Keratinocyte (primary cell): Measurements from ENCODE around the gene ACAP2. TPM values are rescaled to one million over a fixed set of nuclear protein-coding genes. Genes with fewer than 3 reads are reported as not detected.

ENCODE experiments used
- DNase-seq: peaks from one replicate; pipeline ENCODE4 v3.0.0-alpha.2; 2011; ENCODE audit warnings: low read depth, missing footprints, low spot score
- FAIRE-seq: peaks from 2 replicates; lab custom pipeline; 2011; peaks lifted over from hg19 to GRCh38; lab: Jason Lieb, UNC
- H2AFZ ChIP-seq: 2 replicates; pipeline ENCODE4 v1.6.0; 2012; ENCODE audit warnings: low read length, control low read depth, inconsistent platforms; ENCODE audit not compliant: control insufficient read depth
- H3K27ac ChIP-seq: 2 replicates; pipeline ENCODE4 v1.5.1; 2011; ENCODE audit warnings: low read length; ENCODE audit not compliant: control insufficient read depth, insufficient read depth
- H3K27me3 ChIP-seq: 3 replicates; pipeline ENCODE4 v1.6.0; 2011; ENCODE audit warnings: low read length; ENCODE audit not compliant: control insufficient read depth, insufficient read depth; ENCODE audit errors: extremely low read depth
- H3K36me3 ChIP-seq, 2 experiments: 2 replicates in 1 of 2; 3 replicates in 1 of 2; pipeline ENCODE4 v1.5.1; 2011; ENCODE audit warnings: low read length in 2 of 2, mild to moderate bottlenecking in 1 of 2; ENCODE audit not compliant: control insufficient read depth in 2 of 2, insufficient read depth in 2 of 2; ENCODE audit errors: extremely low read depth in 1 of 2
- H3K4me1 ChIP-seq: 3 replicates; pipeline ENCODE4 v1.5.1; 2011; ENCODE audit warnings: low read length; ENCODE audit not compliant: control insufficient read depth, insufficient read depth; ENCODE audit errors: extremely low read depth
- H3K4me2 ChIP-seq: 3 replicates; pipeline ENCODE4 v1.6.0; 2011; ENCODE audit warnings: low read depth, low read length; ENCODE audit not compliant: control insufficient read depth, insufficient read depth; ENCODE audit errors: extremely low read depth
- H3K4me3 ChIP-seq, 3 experiments: fragments of 200-600 bp in 1 of 3; sonication (generic) in 1 of 3; 2 replicates in 2 of 3; 3 replicates in 1 of 3; pipeline ENCODE4 v1.5.1; 2011 to 2016; ENCODE audit warnings: low read length in 3 of 3, mild to moderate bottlenecking in 3 of 3, control low read depth in 2 of 3, inconsistent platforms in 1 of 3, low read depth in 1 of 3, mixed read lengths in 1 of 3, mixed run types in 1 of 3, moderate library complexity in 1 of 3; ENCODE audit not compliant: control insufficient read depth in 2 of 3, insufficient read depth in 2 of 3; ENCODE audit errors: extremely low read depth in 1 of 3
- H3K79me2 ChIP-seq: 2 replicates; pipeline ENCODE4 v1.6.0; 2012; ENCODE audit warnings: low read length; ENCODE audit not compliant: control insufficient read depth, insufficient read depth
- H3K9ac ChIP-seq: 3 replicates; pipeline ENCODE4 v1.6.0; 2011; ENCODE audit warnings: low read length; ENCODE audit not compliant: control insufficient read depth, insufficient read depth; ENCODE audit errors: extremely low read depth
- H3K9me1 ChIP-seq: 3 replicates; pipeline ENCODE4 v1.6.0; 2011; ENCODE audit warnings: low read length; ENCODE audit not compliant: control insufficient read depth, insufficient read depth; ENCODE audit errors: extremely low read depth
- H3K9me3 ChIP-seq: 2 replicates; pipeline ENCODE4 v1.5.1; 2012; ENCODE audit warnings: low read depth, low read length; ENCODE audit not compliant: control insufficient read depth
- H4K20me1 ChIP-seq: 3 replicates; pipeline ENCODE4 v1.6.0; 2011; ENCODE audit warnings: low read length; ENCODE audit not compliant: control insufficient read depth, insufficient read depth; ENCODE audit errors: extremely low read depth
- CTCF ChIP-seq, 3 experiments: IDR thresholded peaks in 1 of 3; conservative IDR thresholded peaks in 1 of 3; optimal IDR thresholded peaks in 1 of 3; 2 replicates in 2 of 3; 3 replicates in 1 of 3; pipeline versions ENCODE3 to v1.5.1; 2011; ENCODE audit warnings: low read length in 3 of 3, mild to moderate bottlenecking in 3 of 3, moderate library complexity in 2 of 3, control low read depth in 1 of 3, inconsistent platforms in 1 of 3; ENCODE audit not compliant: insufficient read depth in 2 of 3; ENCODE audit errors: extremely low read depth in 1 of 3
- EZH2 ChIP-seq: IDR thresholded peaks from one replicate; pipeline ENCODE4 v1.6.1; 2012; ENCODE audit warnings: inconsistent platforms, mild to moderate bottlenecking, low read length, moderate library complexity
- dilution Hi-C: fragments of 300-500 bp; cut with MboI; formaldehyde crosslinking; loops from one replicate; pipeline ENCODE4 v1.7.0; 2020; ENCODE audit warnings: low sequenced_read_pairs; ENCODE audit not compliant: extremely low pct_ligation_motif_present
- polyA plus RNA-seq, 5 experiments: library from polyadenylated mRNA; depleted of rRNA in 3 of 5; stranded (reverse) in 3 of 5; stranded (forward) in 1 of 5; unstranded in 1 of 5; fragments of >200 nt; gene quantifications; 1 replicate in 1 of 5; 2 replicates in 3 of 5; 3 replicates in 1 of 5; pipeline versions ENCODE4 v1.2.1 to v1.2.3, GENCODE V29; 2011 to 2012; ENCODE audit warnings: missing spikeins in 2 of 5, low read depth in 1 of 5, low replicate concordance in 1 of 5
- small RNA-seq, 3 experiments: library from RNA; depleted of rRNA; stranded (forward); fragments of <200 nt; gene quantifications; one replicate each; pipeline ENCODE3, GENCODE V24; 2012; ENCODE audit warnings: low read depth in 3 of 3, low replicate concordance in 1 of 3; ENCODE audit not compliant: insufficient read length in 3 of 3

ACAP2 gene
- polyA plus RNA-seq, 1 donor (not counting 4 experiments of a cell fraction or from before 2014, with no cell fraction given), result 23.5 TPM

GRCh38 chr3:195226445-195226844 lies 216.4 kb downstream of the ACAP2 start:
- no peaks in the 10 kb centered on the region for H3K27me3 ChIP-seq
- no peaks in the 10 kb centered on the region for H3K4me1 ChIP-seq
- no peak overlapping the region for H3K4me3 ChIP-seq
- FAIRE-seq (no peak), DNase-seq (no peak)
- H3K27ac ChIP-seq, result no peak overlapping the region
- H3K9me3 ChIP-seq, result no peaks in the 10 kb centered on the region
- no peak overlapping the region for H2AFZ ChIP-seq
- H3K9me1 ChIP-seq, result no peaks in the 10 kb centered on the region
- no peaks in the 10 kb centered on the region for H4K20me1 ChIP-seq
- TF ChIP-seq CTCF (optimal IDR thresholded peaks at IDR 0.05 in 1 of 3, IDR thresholded peaks at IDR 0.05 in 1 of 3, conservative IDR thresholded peaks at IDR 0.05 in 1 of 3; ENCODE audit: extremely low read depth in 1 of 3, insufficient read depth in 2 of 3, low read length in 3 of 3) (no peak), EZH2 (no peak)
- H3K79me2 ChIP-seq, result no peaks in the 10 kb centered on the region
- no peak overlapping the region for H3K9ac ChIP-seq
- H3K36me3 ChIP-seq, result peaks cover 0 to 4% of the 10 kb centered on the region in 2 experiments
- dilution Hi-C loops, result no loop called here
- no peak overlapping the region for H3K4me2 ChIP-seq

- H3K4me1 ChIP-seq, result no peaks in the 10 kb centered on the region
- no peak for FAIRE-seq
- TF ChIP-seq EZH2 (no peak), CTCF (optimal IDR thresholded peaks at IDR 0.05 in 1 of 3, IDR thresholded peaks at IDR 0.05 in 1 of 3, conservative IDR thresholded peaks at IDR 0.05 in 1 of 3; ENCODE audit: extremely low read depth in 1 of 3, insufficient read depth in 2 of 3, low read length in 3 of 3) (no peak)
- H3K9me3 ChIP-seq, result no peaks in the 10 kb centered on the region
- no peaks in the 10 kb centered on the region for H3K79me2 ChIP-seq
- no peaks in the 10 kb centered on the region for H4K20me1 ChIP-seq
- DNase-seq, result no peak
- no peak overlapping the region for H3K27ac ChIP-seq
- no peak overlapping the region for H3K4me3 ChIP-seq
- H3K4me2 ChIP-seq, result no peak overlapping the region
- no peaks in the 10 kb centered on the region for H3K9me1 ChIP-seq
- H2AFZ ChIP-seq, result no peak overlapping the region
- dilution Hi-C loops, result no loop called here
- peaks cover 2 to 4% of the 10 kb centered on the region in 2 experiments for H3K36me3 ChIP-seq
- H3K9ac ChIP-seq, result no peak overlapping the region
- H3K27me3 ChIP-seq, result no peaks in the 10 kb centered on the region
Observed at GRCh38 chr3:195224980-195225580, 217.7 kb downstream of the ACAP2 start.

Small RNA genes lying within 50 kb of the gene (small RNA-seq; reads per million reads assigned to genes)
- gene RF00019, result 0 reads per million in 3 experiments

Other genes starting within 250 kb of the ACAP2 start
- gene XXYLT1, start 171.9 kb downstream of the ACAP2 start, polyA plus RNA-seq, result 11.1 to 16.4 TPM (median 12.6 TPM) in 3 replicates
- 14.0 to 43.2 TPM (median 39.0 TPM) in 3 replicates for gene PPP1R2, start 100.3 kb upstream of the ACAP2 start, polyA plus RNA-seq
- gene APOD, start 140.9 kb upstream of the ACAP2 start, polyA plus RNA-seq, result not detected in 3 replicates